Nephron progenitor cell (in vitro differentiated cells): ENCODE data around the gene LRG1.

ENCODE experiments used
- DNase-seq: peaks from one replicate; pipeline ENCODE4 v3.0.0; 2021
- H3K27ac Mint-ChIP-seq: 2 replicates; pipeline ENCODE4 v1.8.0; 2021; ENCODE audit warnings: mild to moderate bottlenecking, moderate library complexity, mixed read lengths
- H3K27me3 Mint-ChIP-seq: 2 replicates; pipeline ENCODE4 v1.8.0; 2021; ENCODE audit warnings: mild to moderate bottlenecking, low read depth, mixed read lengths; ENCODE audit not compliant: poor library complexity
- H3K36me3 Mint-ChIP-seq: 2 replicates; pipeline ENCODE4 v1.8.0; 2021; ENCODE audit warnings: low read depth, mixed read lengths
- H3K4me1 Mint-ChIP-seq: 2 replicates; pipeline ENCODE4 v1.8.0; 2021; ENCODE audit warnings: mixed read lengths
- H3K4me3 Mint-ChIP-seq: 2 replicates; pipeline ENCODE4 v1.8.0; 2021; ENCODE audit warnings: mild to moderate bottlenecking, moderate library complexity, mixed read lengths
- H3K9me3 Mint-ChIP-seq: 2 replicates; pipeline ENCODE4 v1.8.0; 2021; ENCODE audit warnings: mild to moderate bottlenecking, moderate library complexity, mixed read lengths
- TF ChIP-seq, protein P1 (sequence below): fragments of 200-600 bp; sonication (generic); IDR thresholded peaks from 2 replicates; pipeline ENCODE4 v1.5.0; 2021; ENCODE audit warnings: antibody characterized with exemption

LRG1 gene

DNA sequence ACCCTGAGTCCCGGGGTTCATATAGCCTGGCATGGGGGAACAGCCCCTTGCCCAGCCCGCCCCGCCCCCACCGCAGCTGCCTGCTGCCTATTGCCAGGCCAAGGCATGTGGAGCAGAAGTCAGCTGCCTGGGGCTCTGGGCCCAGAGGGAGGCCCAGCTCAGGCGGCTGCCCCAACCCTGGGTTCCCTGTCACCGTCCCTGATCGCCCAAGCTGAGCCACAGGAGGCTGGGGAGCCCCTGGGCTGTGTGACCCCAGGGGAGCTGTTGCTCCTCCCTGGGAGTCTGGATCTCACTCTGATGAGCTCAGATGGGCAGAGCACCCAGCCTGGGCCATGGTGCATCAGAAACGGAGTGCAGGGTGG lies 22.9 kb downstream of the LRG1 start:
- Mint-ChIP-seq H3K27ac (no peak overlapping the region), H3K36me3 (no peaks in the 10 kb centered on the region), H3K9me3 (peaks cover 3% of the 10 kb centered on the region), H3K4me1 (peaks cover 5% of the 10 kb centered on the region), H3K4me3 (no peak overlapping the region), H3K27me3 (peaks cover 11% of the 10 kb centered on the region)
- DNase-seq, result no peak
- TF ChIP-seq, protein P1, sequence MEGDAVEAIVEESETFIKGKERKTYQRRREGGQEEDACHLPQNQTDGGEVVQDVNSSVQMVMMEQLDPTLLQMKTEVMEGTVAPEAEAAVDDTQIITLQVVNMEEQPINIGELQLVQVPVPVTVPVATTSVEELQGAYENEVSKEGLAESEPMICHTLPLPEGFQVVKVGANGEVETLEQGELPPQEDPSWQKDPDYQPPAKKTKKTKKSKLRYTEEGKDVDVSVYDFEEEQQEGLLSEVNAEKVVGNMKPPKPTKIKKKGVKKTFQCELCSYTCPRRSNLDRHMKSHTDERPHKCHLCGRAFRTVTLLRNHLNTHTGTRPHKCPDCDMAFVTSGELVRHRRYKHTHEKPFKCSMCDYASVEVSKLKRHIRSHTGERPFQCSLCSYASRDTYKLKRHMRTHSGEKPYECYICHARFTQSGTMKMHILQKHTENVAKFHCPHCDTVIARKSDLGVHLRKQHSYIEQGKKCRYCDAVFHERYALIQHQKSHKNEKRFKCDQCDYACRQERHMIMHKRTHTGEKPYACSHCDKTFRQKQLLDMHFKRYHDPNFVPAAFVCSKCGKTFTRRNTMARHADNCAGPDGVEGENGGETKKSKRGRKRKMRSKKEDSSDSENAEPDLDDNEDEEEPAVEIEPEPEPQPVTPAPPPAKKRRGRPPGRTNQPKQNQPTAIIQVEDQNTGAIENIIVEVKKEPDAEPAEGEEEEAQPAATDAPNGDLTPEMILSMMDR, result no peak

DNA sequence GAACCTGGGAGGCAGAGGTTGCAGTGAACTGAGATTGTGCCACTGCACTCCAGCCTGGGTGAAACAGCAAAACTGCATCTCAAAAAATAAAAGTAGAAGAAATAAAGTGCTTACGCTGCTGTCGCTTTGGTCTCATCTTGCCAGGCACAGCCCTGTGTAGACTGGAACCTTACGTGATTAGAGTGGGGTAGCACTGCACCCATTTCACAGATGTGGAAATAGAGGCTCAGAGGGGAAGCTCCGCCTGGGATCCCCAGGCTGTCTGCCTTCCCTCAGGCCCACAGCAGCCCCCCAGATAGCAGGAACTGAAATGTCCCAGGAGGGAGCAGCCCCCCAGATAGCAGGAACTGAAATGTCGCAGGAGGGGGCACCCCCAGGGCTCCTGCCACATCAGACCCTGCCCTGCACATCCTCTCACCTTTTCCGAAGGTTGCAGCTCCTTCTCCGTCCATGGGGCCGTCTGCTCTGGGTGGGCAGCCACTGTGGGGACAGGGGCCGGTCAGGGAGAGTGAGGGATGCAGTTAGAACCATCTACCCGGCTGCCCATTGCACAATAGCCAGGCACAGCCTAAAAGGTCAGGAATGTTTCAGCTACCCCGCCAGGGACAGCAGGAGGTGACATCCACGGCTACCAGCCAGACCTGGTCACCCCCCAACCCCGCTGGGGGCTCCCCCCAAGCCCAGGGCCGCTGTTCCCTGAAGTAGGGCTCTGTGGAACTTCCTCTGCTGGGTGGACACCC lies 23.5 kb downstream of the LRG1 start:
- TF ChIP-seq, protein P1, result no peak

GRCh38 chr19:4515732-4516131 lies 24.1 kb downstream of the LRG1 start:
- Mint-ChIP-seq H3K9me3 (peaks cover 3% of the 10 kb centered on the region), H3K27ac (no peak overlapping the region), H3K36me3 (no peaks in the 10 kb centered on the region), H3K4me3 (no peak overlapping the region), H3K27me3 (peaks cover 10% of the 10 kb centered on the region), H3K4me1 (peaks cover 5% of the 10 kb centered on the region)
- TF ChIP-seq, protein P1, result no peak
- DNase-seq, result no peak

More for the DNA sequence above, 23.5 kb downstream of the LRG1 start:
- peaks cover 3% of the 10 kb centered on the region for H3K9me3 Mint-ChIP-seq
- H3K36me3 Mint-ChIP-seq, result no peaks in the 10 kb centered on the region
- H3K4me1 Mint-ChIP-seq, result peaks cover 5% of the 10 kb centered on the region
- H3K4me3 Mint-ChIP-seq, result no peak overlapping the region
- no peak for DNase-seq
- peaks cover 10% of the 10 kb centered on the region for H3K27me3 Mint-ChIP-seq
- no peak overlapping the region for H3K27ac Mint-ChIP-seq

- Mint-ChIP-seq H3K9me3 (no peaks in the 10 kb centered on the region), H3K36me3 (no peaks in the 10 kb centered on the region), H3K4me1 (no peaks in the 10 kb centered on the region), H3K4me3 (no peak overlapping the region), H3K27ac (no peak overlapping the region), H3K27me3 (peaks cover 10% of the 10 kb centered on the region)
- TF ChIP-seq, protein P1, result no peak
- no peak for DNase-seq
These were observed 26.6 kb downstream of the LRG1 start for GRCh38 chr19:4513248-4513647.

DNA sequence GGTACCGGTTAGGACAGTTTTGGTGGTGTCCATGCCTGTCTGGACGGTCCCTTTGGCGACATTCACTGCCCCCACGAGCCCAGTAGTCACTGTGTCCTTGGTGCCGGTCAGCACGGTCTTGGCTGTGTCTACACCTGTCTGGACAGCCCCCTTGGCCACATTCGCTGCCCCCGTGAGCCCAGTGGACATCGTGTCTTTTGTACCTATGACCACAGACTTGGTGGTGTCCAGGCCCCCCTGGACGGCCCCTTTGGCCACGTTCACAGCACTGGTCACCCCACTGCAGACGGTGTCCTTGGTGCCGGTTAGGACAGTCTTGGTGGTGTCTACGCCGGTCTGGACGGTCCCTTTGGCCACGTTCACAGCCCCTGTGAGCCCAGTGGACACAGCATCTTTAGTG lies 27.8 kb downstream of the LRG1 start:
- no peaks in the 10 kb centered on the region for H3K9me3 Mint-ChIP-seq
- TF ChIP-seq, protein P1, result no peak
- H3K36me3 Mint-ChIP-seq, result peaks cover 6% of the 10 kb centered on the region

More for the DNA sequence above, 27.8 kb downstream of the LRG1 start:
- Mint-ChIP-seq H3K27ac (no peak overlapping the region), H3K4me1 (no peaks in the 10 kb centered on the region), H3K4me3 (no peak overlapping the region), H3K27me3 (peaks cover 14% of the 10 kb centered on the region)
- DNase-seq, result no peak
